Measurements from ENCODE around the gene METTL26.
"Not testable (repeated sequence)": the region's sequence is repeated elsewhere in the genome, so short reads cannot be mapped to it uniquely, and the experiment has no call there.

The METTL26 gene

GRCh38 chr16:608019-608418, 28.1 kb downstream of the METTL26 start:
- DNase-seq (ENCODE audit: insufficient read length, low spot score) (no peak), FAIRE-seq (no peak)
- TF ChIP-seq POLR2A (IDR thresholded peaks at IDR 0.05; ENCODE audit: low read depth, low read length) = no peak

- TF ChIP-seq POLR2A (IDR thresholded peaks at IDR 0.05; ENCODE audit: low read depth, low read length) = no peak
- FAIRE-seq = no peak
- no peak for DNase-seq (ENCODE audit: insufficient read length, low spot score)
Measured at GRCh38 chr16:606656-607307, 29.3 kb downstream of the METTL26 start.

- TF ChIP-seq POLR2A (IDR thresholded peaks at IDR 0.05; ENCODE audit: low read depth, low read length) = no peak
- no peak for DNase-seq (ENCODE audit: insufficient read length, low spot score)
- FAIRE-seq = no peak
Measured at GRCh38 chr16:603933-604332, 32.2 kb downstream of the METTL26 start.

GRCh38 chr16:600781-601180, 35.3 kb downstream of the METTL26 start:
- DNase-seq (ENCODE audit: insufficient read length, low spot score) (no peak), FAIRE-seq (no peak)
- TF ChIP-seq POLR2A (IDR thresholded peaks at IDR 0.05; ENCODE audit: low read depth, low read length) = no peak

GRCh38 chr16:598823-599739, 37.0 kb downstream of the METTL26 start:
- TF ChIP-seq POLR2A (IDR thresholded peaks at IDR 0.05; ENCODE audit: low read depth, low read length) = no peak
- DNase-seq (ENCODE audit: insufficient read length, low spot score) = no peak
- FAIRE-seq = no peak

- not testable (repeated sequence) for DNase-seq (ENCODE audit: insufficient read length, low spot score); FAIRE-seq
Measured at GRCh38 chr16:597655-598054, 38.5 kb downstream of the METTL26 start.

- no peak for DNase-seq (ENCODE audit: insufficient read length, low spot score)
- no peak for TF ChIP-seq POLR2A (IDR thresholded peaks at IDR 0.05; ENCODE audit: low read depth, low read length)
- FAIRE-seq = no peak
Measured at GRCh38 chr16:596736-597060, 39.4 kb downstream of the METTL26 start.

GRCh38 chr16:595942-596735, 40.0 kb downstream of the METTL26 start:
- no peak for DNase-seq (ENCODE audit: insufficient read length, low spot score)
- no peak for FAIRE-seq
- no peak for TF ChIP-seq POLR2A (IDR thresholded peaks at IDR 0.05; ENCODE audit: low read depth, low read length)

GRCh38 chr16:595094-595528, 41.0 kb downstream of the METTL26 start:
- FAIRE-seq = no peak
- DNase-seq (ENCODE audit: insufficient read length, low spot score) = no peak
- TF ChIP-seq POLR2A (IDR thresholded peaks at IDR 0.05; ENCODE audit: low read depth, low read length) = no peak

GRCh38 chr16:593807-594206, 42.3 kb downstream of the METTL26 start:
- no peak for FAIRE-seq
- no peak for TF ChIP-seq POLR2A (IDR thresholded peaks at IDR 0.05; ENCODE audit: low read depth, low read length)
- no peak for DNase-seq (ENCODE audit: insufficient read length, low spot score)

GRCh38 chr16:593406-593805, 42.7 kb downstream of the METTL26 start:
- no peak for TF ChIP-seq POLR2A (IDR thresholded peaks at IDR 0.05; ENCODE audit: low read depth, low read length)
- DNase-seq (ENCODE audit: insufficient read length, low spot score) (no peak), FAIRE-seq (no peak)

GRCh38 chr16:592518-593306, 43.4 kb downstream of the METTL26 start:
- FAIRE-seq (no peak), DNase-seq (ENCODE audit: insufficient read length, low spot score) (no peak)
- TF ChIP-seq POLR2A (IDR thresholded peaks at IDR 0.05; ENCODE audit: low read depth, low read length) = no peak

- no peak for DNase-seq (ENCODE audit: insufficient read length, low spot score)
- no peak for FAIRE-seq
- no peak for TF ChIP-seq POLR2A (IDR thresholded peaks at IDR 0.05; ENCODE audit: low read depth, low read length)
Measured at GRCh38 chr16:591892-592517, 44.1 kb downstream of the METTL26 start.
